ENCODE data around the gene GAB2. TPM values are rescaled to one million over a fixed set of nuclear protein-coding genes. Genes with fewer than 3 reads are reported as not detected.
A peak's percentile ranks its signal among the peaks of the same experiment; 100 is the strongest.

The GAB2 gene
- total RNA-seq, 1 experiment from 2014 or later: 10.0 TPM

DNA sequence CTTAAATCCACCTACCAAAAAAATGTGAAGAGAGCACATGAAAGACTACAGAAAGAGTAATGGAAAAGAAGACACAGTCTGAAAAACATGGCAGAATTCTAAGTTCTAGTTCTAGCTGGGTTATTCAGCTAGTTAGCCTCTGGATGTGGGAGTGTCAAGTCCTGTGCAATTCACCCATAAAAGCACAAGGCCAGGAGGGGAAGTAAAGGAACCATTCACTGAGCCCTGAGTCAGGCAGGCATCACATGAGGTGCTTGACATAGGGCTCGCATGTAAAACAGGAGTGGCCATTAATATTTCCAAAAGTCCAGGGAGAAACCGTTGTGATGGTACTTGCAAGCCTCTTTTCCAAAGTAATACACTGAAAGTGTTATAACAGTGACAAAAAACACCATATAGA lies 103.7 kb downstream of the GAB2 start:
- no peak for TF ChIP-seq TCF7L2 (IDR thresholded peaks at IDR 0.05; ENCODE audit: low read depth, low read length)
- no peak for TF ChIP-seq POLR2AphosphoS5 (IDR thresholded peaks at IDR 0.05; ENCODE audit: low read depth, low read length)
- H3K4me3 ChIP-seq (ENCODE audit: low read depth in 2 of 2, low read length in 2 of 2): no peak overlapping the region
- no peaks in the 10 kb centered on the region for H3K9me3 ChIP-seq (ENCODE audit: control insufficient read depth, insufficient read depth, low read depth, low read length)
- intact Hi-C loops (cut with micrococcal nuclease; ENCODE audit: unreplicated experiment): no loop called here
- H3K4me1 ChIP-seq (ENCODE audit: control insufficient read depth, insufficient read depth, low read length): 0 out of 2 replicates have a peak, but pooled peaks cover 3% of the 10 kb centered on the region
- no TSS peak for BruUV-seq (replicated peaks)
- H3K27me3 ChIP-seq (ENCODE audit: control insufficient read depth, insufficient read depth, low read length): no peaks in the 10 kb centered on the region
- in situ Hi-C loops (cut with HindIII; ENCODE audit: low pct_unique_long_range_greater_than_20kb, low sequenced_read_pairs): no loop called here
- ChIA-PET CTCF (no interaction called here), POLR2A (no interaction called here)
- no peaks in the 10 kb centered on the region for H3K36me3 ChIP-seq (ENCODE audit: control insufficient read depth, insufficient read depth, low read length)
- ATAC-seq: no peak
- no peak for DNase-seq (ENCODE audit: low read depth, low spot score)
- H3K27ac ChIP-seq (ENCODE audit: low read length): no peak overlapping the region

DNA sequence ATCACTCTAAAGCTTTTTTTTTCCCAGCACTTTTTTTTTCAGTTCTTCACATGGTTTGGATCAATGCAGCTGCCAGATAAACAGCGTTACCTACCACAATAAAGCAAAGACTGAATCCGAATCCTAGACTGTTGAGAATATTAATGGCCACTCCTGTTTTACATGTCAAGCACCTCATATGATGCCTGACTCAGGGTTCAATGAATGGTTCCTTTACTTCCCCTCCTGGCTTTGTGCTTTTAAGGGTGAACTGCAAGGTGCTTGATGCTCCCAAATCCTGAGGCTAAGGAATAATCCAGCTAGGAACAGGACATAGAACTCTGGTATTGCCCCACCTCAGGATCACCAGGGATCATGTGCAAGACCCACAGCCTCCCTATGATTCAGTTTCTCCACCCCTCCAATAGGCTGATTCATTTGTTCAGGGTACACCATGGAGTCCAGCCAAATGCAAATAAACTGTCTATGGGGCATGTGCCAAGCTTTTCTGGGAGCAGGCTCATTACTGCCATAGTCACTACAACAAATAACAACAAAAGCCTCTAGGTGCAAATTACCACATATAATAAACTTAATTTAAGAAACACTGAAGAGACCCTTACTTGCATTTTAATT lies 104.3 kb downstream of the GAB2 start:
- BruUV-seq (replicated peaks): no TSS peak
- DNase-seq (ENCODE audit: low read depth, low spot score): peak; percentile 64
- no peak for ATAC-seq
- Histone ChIP-seq H3K4me1 (ENCODE audit: control insufficient read depth, insufficient read depth, low read length) (0 out of 2 replicates have a peak, but pooled peaks cover 3% of the 10 kb centered on the region), H3K36me3 (ENCODE audit: control insufficient read depth, insufficient read depth, low read length) (no peaks in the 10 kb centered on the region), H3K9me3 (ENCODE audit: control insufficient read depth, insufficient read depth, low read depth, low read length) (no peaks in the 10 kb centered on the region), H3K4me3 (ENCODE audit: low read depth in 2 of 2, low read length in 2 of 2) (no peak overlapping the region), H3K27me3 (ENCODE audit: control insufficient read depth, insufficient read depth, low read length) (no peaks in the 10 kb centered on the region), H3K27ac (ENCODE audit: low read length) (no peak overlapping the region)
- intact Hi-C loops (cut with micrococcal nuclease; ENCODE audit: unreplicated experiment) (no loop called here), in situ Hi-C loops (cut with HindIII; ENCODE audit: low pct_unique_long_range_greater_than_20kb, low sequenced_read_pairs) (no loop called here)
- CTCF ChIA-PET: no interaction called here
- TF ChIP-seq, protein P1, sequence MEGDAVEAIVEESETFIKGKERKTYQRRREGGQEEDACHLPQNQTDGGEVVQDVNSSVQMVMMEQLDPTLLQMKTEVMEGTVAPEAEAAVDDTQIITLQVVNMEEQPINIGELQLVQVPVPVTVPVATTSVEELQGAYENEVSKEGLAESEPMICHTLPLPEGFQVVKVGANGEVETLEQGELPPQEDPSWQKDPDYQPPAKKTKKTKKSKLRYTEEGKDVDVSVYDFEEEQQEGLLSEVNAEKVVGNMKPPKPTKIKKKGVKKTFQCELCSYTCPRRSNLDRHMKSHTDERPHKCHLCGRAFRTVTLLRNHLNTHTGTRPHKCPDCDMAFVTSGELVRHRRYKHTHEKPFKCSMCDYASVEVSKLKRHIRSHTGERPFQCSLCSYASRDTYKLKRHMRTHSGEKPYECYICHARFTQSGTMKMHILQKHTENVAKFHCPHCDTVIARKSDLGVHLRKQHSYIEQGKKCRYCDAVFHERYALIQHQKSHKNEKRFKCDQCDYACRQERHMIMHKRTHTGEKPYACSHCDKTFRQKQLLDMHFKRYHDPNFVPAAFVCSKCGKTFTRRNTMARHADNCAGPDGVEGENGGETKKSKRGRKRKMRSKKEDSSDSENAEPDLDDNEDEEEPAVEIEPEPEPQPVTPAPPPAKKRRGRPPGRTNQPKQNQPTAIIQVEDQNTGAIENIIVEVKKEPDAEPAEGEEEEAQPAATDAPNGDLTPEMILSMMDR (IDR thresholded peaks at IDR 0.05): no peak
- TF ChIP-seq TCF7L2 (IDR thresholded peaks at IDR 0.05; ENCODE audit: low read depth, low read length): no peak
- no peak for TF ChIP-seq POLR2AphosphoS5 (IDR thresholded peaks at IDR 0.05; ENCODE audit: low read depth, low read length)
- TF ChIP-seq, protein P2, sequence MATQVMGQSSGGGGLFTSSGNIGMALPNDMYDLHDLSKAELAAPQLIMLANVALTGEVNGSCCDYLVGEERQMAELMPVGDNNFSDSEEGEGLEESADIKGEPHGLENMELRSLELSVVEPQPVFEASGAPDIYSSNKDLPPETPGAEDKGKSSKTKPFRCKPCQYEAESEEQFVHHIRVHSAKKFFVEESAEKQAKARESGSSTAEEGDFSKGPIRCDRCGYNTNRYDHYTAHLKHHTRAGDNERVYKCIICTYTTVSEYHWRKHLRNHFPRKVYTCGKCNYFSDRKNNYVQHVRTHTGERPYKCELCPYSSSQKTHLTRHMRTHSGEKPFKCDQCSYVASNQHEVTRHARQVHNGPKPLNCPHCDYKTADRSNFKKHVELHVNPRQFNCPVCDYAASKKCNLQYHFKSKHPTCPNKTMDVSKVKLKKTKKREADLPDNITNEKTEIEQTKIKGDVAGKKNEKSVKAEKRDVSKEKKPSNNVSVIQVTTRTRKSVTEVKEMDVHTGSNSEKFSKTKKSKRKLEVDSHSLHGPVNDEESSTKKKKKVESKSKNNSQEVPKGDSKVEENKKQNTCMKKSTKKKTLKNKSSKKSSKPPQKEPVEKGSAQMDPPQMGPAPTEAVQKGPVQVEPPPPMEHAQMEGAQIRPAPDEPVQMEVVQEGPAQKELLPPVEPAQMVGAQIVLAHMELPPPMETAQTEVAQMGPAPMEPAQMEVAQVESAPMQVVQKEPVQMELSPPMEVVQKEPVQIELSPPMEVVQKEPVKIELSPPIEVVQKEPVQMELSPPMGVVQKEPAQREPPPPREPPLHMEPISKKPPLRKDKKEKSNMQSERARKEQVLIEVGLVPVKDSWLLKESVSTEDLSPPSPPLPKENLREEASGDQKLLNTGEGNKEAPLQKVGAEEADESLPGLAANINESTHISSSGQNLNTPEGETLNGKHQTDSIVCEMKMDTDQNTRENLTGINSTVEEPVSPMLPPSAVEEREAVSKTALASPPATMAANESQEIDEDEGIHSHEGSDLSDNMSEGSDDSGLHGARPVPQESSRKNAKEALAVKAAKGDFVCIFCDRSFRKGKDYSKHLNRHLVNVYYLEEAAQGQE (IDR thresholded peaks at IDR 0.05; ENCODE audit: insufficient read depth in 1 of 2, low read depth in 2 of 2, low read length in 1 of 2): no peak
- no peak for TF ChIP-seq SIN3A (IDR thresholded peaks at IDR 0.05; ENCODE audit: borderline replicate concordance, insufficient read depth, low read depth, low read length)
- POLR2A ChIA-PET: no interaction called here

DNA sequence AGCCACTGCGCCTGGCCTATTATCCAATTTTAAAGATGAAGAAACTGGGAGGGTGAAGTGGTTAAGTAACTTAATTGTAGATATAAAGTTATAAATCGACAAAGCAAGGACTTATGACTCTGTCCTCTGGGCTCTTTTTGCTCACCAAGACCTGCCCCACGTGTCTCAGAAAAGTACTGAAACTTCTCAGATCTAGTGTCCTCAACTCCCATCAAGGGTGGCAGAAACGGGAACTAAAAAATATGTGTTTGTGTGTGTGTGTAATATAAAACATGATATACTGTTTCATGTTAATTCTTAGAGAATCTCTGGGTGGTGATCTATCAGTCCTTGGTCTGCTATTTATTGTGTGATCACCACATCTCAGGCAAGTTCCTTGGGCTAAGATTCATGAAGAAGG lies 104.9 kb downstream of the GAB2 start:
- Histone ChIP-seq H3K27ac (ENCODE audit: low read length) (no peak overlapping the region), H3K4me1 (ENCODE audit: control insufficient read depth, insufficient read depth, low read length) (0 out of 2 replicates have a peak, but pooled peaks cover 3% of the 10 kb centered on the region), H3K4me3 (ENCODE audit: low read depth in 2 of 2, low read length in 2 of 2) (no peak overlapping the region), H3K9me3 (ENCODE audit: control insufficient read depth, insufficient read depth, low read depth, low read length) (no peaks in the 10 kb centered on the region), H3K27me3 (ENCODE audit: control insufficient read depth, insufficient read depth, low read length) (no peaks in the 10 kb centered on the region), H3K36me3 (ENCODE audit: control insufficient read depth, insufficient read depth, low read length) (no peaks in the 10 kb centered on the region)
- no peak for DNase-seq (ENCODE audit: low read depth, low spot score)
- intact Hi-C loops (cut with micrococcal nuclease; ENCODE audit: unreplicated experiment) (no loop called here), in situ Hi-C loops (cut with HindIII; ENCODE audit: low pct_unique_long_range_greater_than_20kb, low sequenced_read_pairs) (no loop called here)
- BruUV-seq (replicated peaks): no TSS peak
- POLR2A ChIA-PET: interaction anchor here (0.6 kb wide), 1 partner anchor 165 kb away, joined by 8 read pairs; no protein-coding TSS in a partner anchor
- TF ChIP-seq, protein P1 (IDR thresholded peaks at IDR 0.05): no peak
- TF ChIP-seq TCF7L2 (IDR thresholded peaks at IDR 0.05; ENCODE audit: low read depth, low read length) (no peak), SIN3A (IDR thresholded peaks at IDR 0.05; ENCODE audit: borderline replicate concordance, insufficient read depth, low read depth, low read length) (no peak), POLR2AphosphoS5 (IDR thresholded peaks at IDR 0.05; ENCODE audit: low read depth, low read length) (no peak)
- TF ChIP-seq, protein P2 (IDR thresholded peaks at IDR 0.05; ENCODE audit: insufficient read depth in 1 of 2, low read depth in 2 of 2, low read length in 1 of 2): no peak
- CTCF ChIA-PET: no interaction called here
- no peak for ATAC-seq
